OCI-LY1 (cell line): ENCODE measurements around the gene CCNG2.
A peak's percentile ranks its signal among the peaks of the same experiment; 100 is the strongest.

Experiments
- H2AFZ ChIP-seq: fragments of 200-600 bp; sonication (generic), shearing (Covaris generic); 2 replicates; pipeline ENCODE4 v1.6.0; 2014; ENCODE audit warnings: antibody characterized with exemption, mild to moderate bottlenecking, low read length
- H3F3A ChIP-seq: fragments of 200-600 bp; sonication (generic), shearing (Covaris generic); 2 replicates; pipeline ENCODE4 v1.6.0; 2014; ENCODE audit warnings: mild to moderate bottlenecking, antibody characterized with exemption, low read length, moderate library complexity; ENCODE audit not compliant: insufficient read depth
- H3K27ac ChIP-seq: fragments of 200-600 bp; sonication (generic); 2 replicates; pipeline ENCODE4 v1.5.1; 2014; ENCODE audit warnings: low read length, mixed run types, mild to moderate bottlenecking, low read depth; ENCODE audit not compliant: poor library complexity, severe bottlenecking
- H3K27me3 ChIP-seq: fragments of 200-600 bp; sonication (generic); 2 replicates; pipeline ENCODE4 v1.6.0; 2014; ENCODE audit warnings: antibody characterized with exemption, mild to moderate bottlenecking, low read length, moderate library complexity; ENCODE audit not compliant: insufficient read depth
- H3K36me3 ChIP-seq: fragments of 200-600 bp; sonication (generic); 2 replicates; pipeline ENCODE4 v1.6.1; 2014; ENCODE audit warnings: mild to moderate bottlenecking, antibody characterized with exemption, low read length, moderate library complexity, mixed read lengths; ENCODE audit not compliant: insufficient read depth
- H3K4me1 ChIP-seq: fragments of 200-600 bp; sonication (generic); 2 replicates; pipeline ENCODE4 v1.5.1; 2014; ENCODE audit warnings: mild to moderate bottlenecking, low read length, moderate library complexity; ENCODE audit not compliant: insufficient read depth, severe bottlenecking
- H3K4me2 ChIP-seq: fragments of 200-600 bp; sonication (generic), shearing (Covaris generic); 2 replicates; pipeline ENCODE4 v1.6.1; 2014; ENCODE audit warnings: low read length
- H3K4me3 ChIP-seq: fragments of 200-600 bp; sonication (generic); 2 replicates; pipeline ENCODE4 v1.5.1; 2014; ENCODE audit warnings: low read length, low read depth, mild to moderate bottlenecking, mixed read lengths; ENCODE audit not compliant: poor library complexity, severe bottlenecking
- H3K79me2 ChIP-seq: fragments of 200-600 bp; shearing (Covaris generic); 2 replicates; pipeline ENCODE4 v1.6.1; 2016; ENCODE audit warnings: mixed run types, low read length, mixed read lengths; ENCODE audit not compliant: insufficient read depth
- H3K9ac ChIP-seq: fragments of 200-600 bp; sonication (generic), shearing (Covaris generic); 2 replicates; pipeline ENCODE4 v1.6.1; 2014; ENCODE audit warnings: mild to moderate bottlenecking, low read length, mixed read lengths
- H3K9me2 ChIP-seq: fragments of 200-600 bp; sonication (generic), shearing (Covaris generic); 2 replicates; pipeline ENCODE4 v1.6.1; 2014; ENCODE audit warnings: low read depth, mild to moderate bottlenecking, low read length, mixed read lengths
- H3K9me3 ChIP-seq: fragments of 200-600 bp; shearing (Covaris generic); 2 replicates; pipeline ENCODE4 v1.6.1; 2014; ENCODE audit warnings: low read length, mixed read lengths
- H4K20me1 ChIP-seq: fragments of 200-600 bp; sonication (generic), shearing (Covaris generic); 2 replicates; pipeline ENCODE4 v1.6.0; 2016; ENCODE audit warnings: mild to moderate bottlenecking, low read length; ENCODE audit not compliant: insufficient read depth
- CTCF ChIP-seq: fragments of 200-600 bp; sonication (generic), shearing (Covaris generic); IDR thresholded peaks from 2 replicates; pipeline ENCODE4 v1.5.1; 2017; ENCODE audit warnings: mild to moderate bottlenecking, antibody characterized with exemption, low read length, moderate library complexity, mixed read lengths
- EZH2 ChIP-seq: fragments of 200-600 bp; sonication (generic), shearing (Covaris generic); IDR thresholded peaks from 2 replicates; pipeline ENCODE4 v1.8.0; 2017; ENCODE audit warnings: borderline replicate concordance, mixed run types, mild to moderate bottlenecking, antibody characterized with exemption, low read length, moderate library complexity, mixed read lengths

Gene CCNG2

GRCh38 chr4:77156912-77157858 is at the start of gene CCNG2:
TSS of gene CCNG2 (plus strand) at chr4:77157207. CDS start at chr4:77158533, 1,326 bp downstream.
- Histone ChIP-seq H3K27me3 (no peaks in the 10 kb centered on the region), H3K9ac (peak within 1 kb of the TSS; percentile 96), H4K20me1 (no peaks in the 10 kb centered on the region), H3K36me3 (peaks cover 47% of the 10 kb centered on the region), H2AFZ (no peak within 1 kb of the TSS), H3K9me2 (no peaks in the 10 kb centered on the region), H3K27ac (peak within 1 kb of the TSS; percentile 100), H3K4me3 (peak within 1 kb of the TSS; percentile 91), H3K4me2 (peak within 1 kb of the TSS; percentile 86), H3K79me2 (peaks cover 32% of the 10 kb centered on the region), H3K4me1 (peaks cover 65% of the 10 kb centered on the region), H3F3A (peaks cover 10% of the 10 kb centered on the region), H3K9me3 (no peaks in the 10 kb centered on the region)
- TF ChIP-seq EZH2 (no peak), CTCF (no peak)

- Histone ChIP-seq H3K9ac (no peak overlapping the region), H3K4me1 (no peaks in the 10 kb centered on the region), H3K27me3 (no peaks in the 10 kb centered on the region), H3K9me3 (no peaks in the 10 kb centered on the region), H3K4me3 (no peak overlapping the region), H3F3A (no peaks in the 10 kb centered on the region), H2AFZ (no peak overlapping the region), H3K27ac (no peak overlapping the region), H3K79me2 (no peaks in the 10 kb centered on the region), H3K9me2 (no peaks in the 10 kb centered on the region), H3K36me3 (no peaks in the 10 kb centered on the region), H4K20me1 (no peaks in the 10 kb centered on the region), H3K4me2 (no peak overlapping the region)
- no peak for TF ChIP-seq EZH2
- TF ChIP-seq CTCF = no peak
Measured at GRCh38 chr4:77110730-77111129, 46.3 kb upstream of the CCNG2 start.

GRCh38 chr4:77113069-77113468 is 43.9 kb upstream of the CCNG2 start:
- Histone ChIP-seq H3K36me3 (no peaks in the 10 kb centered on the region), H3K9ac (no peak overlapping the region), H3K9me3 (no peaks in the 10 kb centered on the region), H4K20me1 (no peaks in the 10 kb centered on the region), H3K27me3 (no peaks in the 10 kb centered on the region), H3K4me3 (no peak overlapping the region), H3K9me2 (no peaks in the 10 kb centered on the region), H3K27ac (no peak overlapping the region), H2AFZ (no peak overlapping the region), H3K4me2 (no peak overlapping the region), H3F3A (no peaks in the 10 kb centered on the region), H3K79me2 (no peaks in the 10 kb centered on the region), H3K4me1 (no peaks in the 10 kb centered on the region)
- TF ChIP-seq EZH2 = no peak
- TF ChIP-seq CTCF = no peak
